ENCODE results near the gene JAKMIP1. TPM values are rescaled to one million over a fixed set of nuclear protein-coding genes. Genes with fewer than 3 reads are reported as not detected.
A peak's percentile ranks its signal among the peaks of the same experiment; 100 is the strongest.

Gene JAKMIP1
- under 1 TPM in 2 of 4 donors, not detected in 2; 0.26 to 0.48 TPM for total RNA-seq

DNA sequence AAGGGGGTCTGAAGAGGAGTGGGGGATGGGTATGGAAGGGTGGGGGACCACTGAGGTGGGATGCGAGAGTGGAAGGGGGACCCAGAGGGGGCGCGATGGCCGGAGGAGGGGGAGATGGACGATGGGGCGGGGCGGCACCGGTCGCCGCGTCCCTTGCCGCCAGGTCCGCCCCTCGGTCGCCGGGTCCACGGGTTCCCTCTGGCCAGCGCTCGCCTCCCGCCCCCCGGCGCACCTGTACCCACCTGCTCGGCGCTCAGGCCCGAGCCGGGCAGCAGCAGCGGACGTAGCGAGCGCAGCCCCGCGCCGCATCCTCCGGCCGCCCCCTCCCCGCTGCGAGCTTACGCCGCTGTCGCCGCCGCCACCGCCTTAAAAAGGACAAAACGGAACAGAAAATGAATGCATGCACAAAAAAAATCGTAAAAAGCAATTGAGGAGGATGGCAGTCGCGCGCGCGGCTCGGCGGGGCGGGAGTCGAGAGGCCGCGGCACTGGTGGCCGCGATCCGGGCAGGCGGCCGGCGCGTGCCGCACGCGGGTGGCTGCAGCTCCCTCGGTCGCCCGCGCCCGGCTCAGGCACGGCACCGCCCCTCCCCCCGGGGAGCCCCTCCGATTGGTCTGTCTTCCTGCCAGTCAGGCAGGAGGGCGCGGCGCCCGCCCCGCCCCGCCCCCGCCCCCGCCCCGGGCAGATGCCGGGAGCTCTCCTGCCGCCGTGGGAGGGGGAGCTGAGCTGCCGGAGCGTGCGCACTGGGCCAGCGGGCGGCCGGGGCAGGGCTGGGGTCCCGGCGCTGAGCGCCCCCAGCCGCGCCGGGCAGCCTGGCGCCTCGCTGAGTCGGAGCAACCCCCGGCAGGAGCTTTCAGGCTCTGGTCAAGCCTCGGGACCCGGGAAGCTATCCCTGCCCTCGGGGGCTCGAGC, at the start of gene JAKMIP1:
Gene JAKMIP1, minus strand, starts transcription at position 539 of the 911 bp plus-strand sequence. CDS start 87,699 bp downstream, outside the sequence.
- H3K27me3 ChIP-seq, result peaks cover 0 to 23% of the 10 kb centered on the region in 2 donors
- DNase-seq, result peak; percentile 42 to 61
- H3K4me1 ChIP-seq, result peaks cover 0 to 11% of the 10 kb centered on the region in 2 donors
- intact Hi-C loops (cut with DNase I; ENCODE audit: low total_unique reads), result no loop called here
- H3K4me3 ChIP-seq, result peak within 1 kb of the TSS; percentile 18 to 32
- TF ChIP-seq POLR2A (IDR thresholded peaks at IDR 0.05), result no peak
- TF ChIP-seq, protein P1, sequence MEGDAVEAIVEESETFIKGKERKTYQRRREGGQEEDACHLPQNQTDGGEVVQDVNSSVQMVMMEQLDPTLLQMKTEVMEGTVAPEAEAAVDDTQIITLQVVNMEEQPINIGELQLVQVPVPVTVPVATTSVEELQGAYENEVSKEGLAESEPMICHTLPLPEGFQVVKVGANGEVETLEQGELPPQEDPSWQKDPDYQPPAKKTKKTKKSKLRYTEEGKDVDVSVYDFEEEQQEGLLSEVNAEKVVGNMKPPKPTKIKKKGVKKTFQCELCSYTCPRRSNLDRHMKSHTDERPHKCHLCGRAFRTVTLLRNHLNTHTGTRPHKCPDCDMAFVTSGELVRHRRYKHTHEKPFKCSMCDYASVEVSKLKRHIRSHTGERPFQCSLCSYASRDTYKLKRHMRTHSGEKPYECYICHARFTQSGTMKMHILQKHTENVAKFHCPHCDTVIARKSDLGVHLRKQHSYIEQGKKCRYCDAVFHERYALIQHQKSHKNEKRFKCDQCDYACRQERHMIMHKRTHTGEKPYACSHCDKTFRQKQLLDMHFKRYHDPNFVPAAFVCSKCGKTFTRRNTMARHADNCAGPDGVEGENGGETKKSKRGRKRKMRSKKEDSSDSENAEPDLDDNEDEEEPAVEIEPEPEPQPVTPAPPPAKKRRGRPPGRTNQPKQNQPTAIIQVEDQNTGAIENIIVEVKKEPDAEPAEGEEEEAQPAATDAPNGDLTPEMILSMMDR (IDR thresholded peaks at IDR 0.05), result no peak
- no peak within 1 kb of the TSS for H3K27ac ChIP-seq
- H3K36me3 ChIP-seq, result no peaks in the 10 kb centered on the region
- H3K9me3 ChIP-seq, result no peaks in the 10 kb centered on the region

DNA sequence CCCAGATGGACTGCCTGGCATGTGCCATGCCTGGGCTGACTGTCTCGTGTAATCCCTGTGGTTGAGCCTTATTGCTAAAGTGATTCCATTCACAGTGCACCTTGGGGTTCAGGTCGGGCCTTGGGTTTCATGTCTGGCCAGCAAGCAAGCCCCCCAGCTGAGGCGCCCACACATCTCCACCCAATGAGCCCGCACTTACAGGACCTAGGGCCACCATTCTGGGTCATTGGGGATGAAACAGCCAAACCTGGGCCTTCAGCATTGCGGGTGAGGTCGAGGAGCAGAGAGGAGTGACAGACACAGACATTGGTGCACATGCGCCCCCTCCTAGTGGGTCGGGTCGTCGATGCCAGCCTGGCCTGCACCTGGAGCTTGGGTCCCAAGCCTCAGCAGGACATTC, 48.0 kb upstream of the JAKMIP1 start:
- Histone ChIP-seq H3K4me3 (no peak overlapping the region), H3K36me3 (no peaks in the 10 kb centered on the region), H3K9me3 (no peaks in the 10 kb centered on the region), H3K4me1 (no peaks in the 10 kb centered on the region), H3K27ac (no peak overlapping the region), H3K27me3 (no peaks in the 10 kb centered on the region)
- DNase-seq, result no peak
- TF ChIP-seq, protein P1 (IDR thresholded peaks at IDR 0.05), result no peak
- TF ChIP-seq POLR2A (IDR thresholded peaks at IDR 0.05), result no peak
- intact Hi-C loops (cut with DNase I; ENCODE audit: low total_unique reads), result no loop called here

DNA sequence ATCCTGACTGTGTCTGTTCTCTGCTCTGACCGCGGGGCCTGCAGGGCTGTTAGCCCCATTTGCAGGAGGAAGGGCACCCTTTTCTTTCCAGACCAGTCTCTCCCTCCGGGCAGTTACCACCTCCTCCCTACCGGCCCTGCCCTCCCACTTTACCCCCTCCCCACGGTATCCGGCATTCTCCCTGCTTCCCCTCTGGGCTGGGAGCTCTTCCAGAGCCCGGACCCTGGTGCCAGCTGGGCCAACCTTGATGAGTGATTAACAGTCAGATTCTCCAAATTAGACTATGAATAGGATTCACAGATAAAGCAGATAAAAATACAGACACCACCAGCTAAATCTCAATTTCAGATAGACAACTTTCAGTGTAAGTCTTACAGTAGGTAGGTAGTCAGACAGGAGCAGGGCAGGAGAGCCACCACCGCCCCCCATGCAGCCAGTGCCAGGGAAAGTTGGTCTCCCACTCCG, 45.9 kb upstream of the JAKMIP1 start:
- no peaks in the 10 kb centered on the region for H3K4me1 ChIP-seq
- intact Hi-C loops (cut with DNase I; ENCODE audit: low total_unique reads), result no loop called here
- H3K4me3 ChIP-seq, result no peak overlapping the region
- H3K9me3 ChIP-seq, result no peaks in the 10 kb centered on the region
- TF ChIP-seq, protein P1 (IDR thresholded peaks at IDR 0.05), result no peak
- no peak for TF ChIP-seq POLR2A (IDR thresholded peaks at IDR 0.05)
- H3K27me3 ChIP-seq, result no peaks in the 10 kb centered on the region
- no peak for DNase-seq
- no peak overlapping the region for H3K27ac ChIP-seq
- H3K36me3 ChIP-seq, result no peaks in the 10 kb centered on the region

DNA sequence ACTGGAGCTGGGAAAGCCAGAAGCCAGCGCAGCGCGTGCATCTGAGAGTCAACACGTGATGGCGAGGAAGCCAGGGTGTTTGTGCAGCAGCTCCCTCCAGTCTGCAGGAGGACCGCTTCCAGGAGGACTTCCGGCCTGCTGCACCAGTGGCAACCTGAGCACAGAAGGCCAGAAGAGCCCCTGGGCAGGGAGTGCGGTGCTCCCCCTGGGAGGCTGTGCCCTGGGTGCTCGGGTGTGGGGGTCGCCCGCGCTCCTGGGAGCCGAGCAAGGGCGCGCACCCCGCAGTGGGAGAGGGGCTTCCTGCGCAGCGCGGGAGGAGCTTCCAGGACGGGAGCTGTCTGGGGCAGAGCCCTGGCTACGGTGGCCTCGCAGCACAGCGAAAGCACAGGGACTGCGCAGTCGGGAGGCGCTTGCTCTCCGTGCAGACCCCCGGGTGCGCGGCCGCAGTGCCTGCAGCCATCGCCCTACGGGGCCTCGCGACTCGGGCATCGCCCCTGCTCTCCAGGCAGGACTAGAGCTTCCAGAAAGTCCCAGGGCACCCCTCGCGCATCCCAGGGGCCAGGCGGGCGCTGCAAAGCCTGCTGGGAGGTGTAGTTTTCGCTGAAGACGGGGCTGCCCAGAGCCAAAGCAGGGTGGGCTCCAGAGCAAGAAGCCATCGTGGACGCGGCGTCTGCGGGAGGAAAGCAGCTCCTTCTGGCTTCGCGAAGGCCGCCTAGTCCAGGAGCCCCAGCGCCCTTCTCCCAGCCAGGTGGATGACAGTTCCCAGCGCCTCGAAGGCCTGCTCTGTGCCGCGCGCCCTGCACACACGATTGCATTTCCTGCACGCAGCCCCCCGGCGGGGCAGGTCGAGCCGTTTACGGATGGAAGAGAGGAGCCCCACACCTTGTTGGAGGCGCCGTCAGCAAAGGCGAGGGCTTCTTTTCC, 45.2 kb upstream of the JAKMIP1 start:
- DNase-seq, result no peak
- H3K27me3 ChIP-seq, result no peaks in the 10 kb centered on the region
- intact Hi-C loops (cut with DNase I; ENCODE audit: low total_unique reads), result no loop called here
- H3K9me3 ChIP-seq, result no peaks in the 10 kb centered on the region
- no peak overlapping the region for H3K27ac ChIP-seq
- H3K4me3 ChIP-seq, result peak overlapping the region; percentile 22 to 33
- no peak for TF ChIP-seq POLR2A (IDR thresholded peaks at IDR 0.05)
- no peaks in the 10 kb centered on the region for H3K36me3 ChIP-seq
- H3K4me1 ChIP-seq, result no peaks in the 10 kb centered on the region

DNA sequence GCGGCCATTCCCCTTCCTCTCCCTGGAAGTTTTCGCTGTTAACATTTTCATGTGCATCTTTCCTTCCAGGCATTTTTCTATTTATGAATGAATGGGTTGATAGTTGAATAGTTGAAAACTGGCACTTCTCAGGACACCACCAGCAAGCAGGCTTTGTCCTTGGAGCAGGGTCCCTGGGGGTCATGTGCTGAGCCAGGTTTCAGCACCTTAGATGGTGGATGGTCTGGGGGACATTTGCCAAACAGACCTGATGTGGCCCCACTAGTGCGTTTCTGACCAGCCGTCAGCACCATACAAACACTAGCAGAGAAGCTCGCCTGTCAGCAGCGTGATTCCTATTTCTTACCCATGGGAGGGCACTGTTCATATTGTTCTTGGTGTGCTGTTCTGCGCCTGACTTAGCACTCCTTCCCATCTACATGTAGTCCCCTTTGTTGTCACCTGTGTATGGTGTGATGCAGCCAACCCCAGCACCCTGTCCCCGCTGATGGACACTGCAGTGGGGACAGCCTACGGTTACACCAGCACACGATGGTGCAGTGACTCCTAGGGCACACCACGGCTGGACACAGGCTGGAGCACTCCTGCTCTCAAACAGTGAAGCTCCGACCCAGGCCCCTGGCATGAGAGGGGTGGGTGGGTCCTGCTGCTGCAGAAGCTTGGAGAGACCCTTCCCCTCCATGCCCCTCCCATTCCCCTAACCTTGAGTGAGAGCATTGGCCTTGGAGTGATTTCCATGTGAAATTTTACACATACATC, 42.1 kb upstream of the JAKMIP1 start:
- TF ChIP-seq, protein P1 (IDR thresholded peaks at IDR 0.05), result no peak
- TF ChIP-seq POLR2A (IDR thresholded peaks at IDR 0.05), result no peak
- no peak for DNase-seq
- no peaks in the 10 kb centered on the region for H3K4me1 ChIP-seq
- no peak overlapping the region for H3K4me3 ChIP-seq
- H3K27ac ChIP-seq, result no peak overlapping the region
- no peaks in the 10 kb centered on the region for H3K9me3 ChIP-seq
- H3K36me3 ChIP-seq, result no peaks in the 10 kb centered on the region
- intact Hi-C loops (cut with DNase I; ENCODE audit: low total_unique reads), result no loop called here
- no peaks in the 10 kb centered on the region for H3K27me3 ChIP-seq
